ENCODE data around the gene KIF13A. TPM values are rescaled to one million over a fixed set of nuclear protein-coding genes. Genes with fewer than 3 reads are reported as not detected.

The KIF13A gene
- total and polyA plus RNA-seq, 2 experiments from 2014 or later, result 8.4 to 28.2 TPM

DNA sequence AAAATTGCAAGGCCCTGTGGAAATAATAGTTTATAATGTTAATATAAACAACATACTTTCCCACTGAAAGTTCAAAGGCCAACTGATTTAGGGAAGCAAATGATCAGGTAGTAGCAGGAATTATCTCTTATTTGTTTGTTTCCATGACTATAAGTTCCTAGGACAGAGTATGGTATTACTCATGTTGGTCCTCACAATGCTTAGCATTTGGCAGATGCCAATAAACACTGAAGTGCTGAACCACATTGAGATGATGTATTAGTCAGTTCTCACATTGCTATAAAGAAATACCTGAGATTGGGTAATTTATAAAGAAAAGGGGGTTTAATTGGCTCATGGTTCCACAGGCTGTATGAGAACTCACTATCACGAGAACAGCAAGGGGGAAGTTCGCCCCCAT lies 151.1 kb downstream of the KIF13A start:
- Mint-ChIP-seq H3K27ac (no peak overlapping the region; the same call in 1 of the 2 replicates), H3K27me3 (ENCODE audit: insufficient read depth, low read depth, poor library complexity) (peaks cover 7% of the 10 kb centered on the region), H3K9me3 (no peaks in the 10 kb centered on the region), H3K4me1 (peaks cover 7% of the 10 kb centered on the region), H3K36me3 (ENCODE audit: low read depth) (peaks cover 20% of the 10 kb centered on the region), H3K4me3 (no peak overlapping the region)
- Histone ChIP-seq H3K4me1 (ENCODE audit: insufficient read depth) (peaks cover 14% of the 10 kb centered on the region; the same call in 1 of the 2 replicates), H3K27me3 (ENCODE audit: insufficient read depth) (no peaks in the 10 kb centered on the region), H3K4me2 (no peak overlapping the region), H3F3A (replicated peaks; ENCODE audit: low read depth) (0 out of 2 replicates have a peak, but pooled peaks cover 3% of the 10 kb centered on the region), H3K9me2 (ENCODE audit: insufficient read depth) (no peaks in the 10 kb centered on the region), H3K27ac (ENCODE audit: low read depth) (no peak overlapping the region), H3K4me3 (no peak overlapping the region), H3K36me3 (ENCODE audit: insufficient read depth) (0 out of 2 replicates have a peak, but pooled peaks cover 7% of the 10 kb centered on the region), H3K79me2 (replicated peaks; ENCODE audit: insufficient read depth) (no peaks in the 10 kb centered on the region; the same call in 1 of the 2 replicates), H2AFZ (no peak overlapping the region), H4K20me1 (replicated peaks; ENCODE audit: insufficient read depth) (no peaks in the 10 kb centered on the region; the same call in 1 of the 2 replicates)
- TF ChIP-seq CREB1 (CRISPR knock-in tag; IDR thresholded peaks at IDR 0.05; ENCODE audit: low read depth), result no peak
- TF ChIP-seq EZH2 (IDR thresholded peaks at IDR 0.05; ENCODE audit: low read depth, unreplicated experiment), result no peak
- TF ChIP-seq, protein P1, sequence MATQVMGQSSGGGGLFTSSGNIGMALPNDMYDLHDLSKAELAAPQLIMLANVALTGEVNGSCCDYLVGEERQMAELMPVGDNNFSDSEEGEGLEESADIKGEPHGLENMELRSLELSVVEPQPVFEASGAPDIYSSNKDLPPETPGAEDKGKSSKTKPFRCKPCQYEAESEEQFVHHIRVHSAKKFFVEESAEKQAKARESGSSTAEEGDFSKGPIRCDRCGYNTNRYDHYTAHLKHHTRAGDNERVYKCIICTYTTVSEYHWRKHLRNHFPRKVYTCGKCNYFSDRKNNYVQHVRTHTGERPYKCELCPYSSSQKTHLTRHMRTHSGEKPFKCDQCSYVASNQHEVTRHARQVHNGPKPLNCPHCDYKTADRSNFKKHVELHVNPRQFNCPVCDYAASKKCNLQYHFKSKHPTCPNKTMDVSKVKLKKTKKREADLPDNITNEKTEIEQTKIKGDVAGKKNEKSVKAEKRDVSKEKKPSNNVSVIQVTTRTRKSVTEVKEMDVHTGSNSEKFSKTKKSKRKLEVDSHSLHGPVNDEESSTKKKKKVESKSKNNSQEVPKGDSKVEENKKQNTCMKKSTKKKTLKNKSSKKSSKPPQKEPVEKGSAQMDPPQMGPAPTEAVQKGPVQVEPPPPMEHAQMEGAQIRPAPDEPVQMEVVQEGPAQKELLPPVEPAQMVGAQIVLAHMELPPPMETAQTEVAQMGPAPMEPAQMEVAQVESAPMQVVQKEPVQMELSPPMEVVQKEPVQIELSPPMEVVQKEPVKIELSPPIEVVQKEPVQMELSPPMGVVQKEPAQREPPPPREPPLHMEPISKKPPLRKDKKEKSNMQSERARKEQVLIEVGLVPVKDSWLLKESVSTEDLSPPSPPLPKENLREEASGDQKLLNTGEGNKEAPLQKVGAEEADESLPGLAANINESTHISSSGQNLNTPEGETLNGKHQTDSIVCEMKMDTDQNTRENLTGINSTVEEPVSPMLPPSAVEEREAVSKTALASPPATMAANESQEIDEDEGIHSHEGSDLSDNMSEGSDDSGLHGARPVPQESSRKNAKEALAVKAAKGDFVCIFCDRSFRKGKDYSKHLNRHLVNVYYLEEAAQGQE (IDR thresholded peaks at IDR 0.05; ENCODE audit: unreplicated experiment), result no peak
- TF ChIP-seq EZH2phosphoT487 (IDR thresholded peaks at IDR 0.05; ENCODE audit: unreplicated experiment), result no peak
- TF ChIP-seq POLR2AphosphoS5 (IDR thresholded peaks at IDR 0.05; ENCODE audit: low read depth), result no peak
- no peak for TF ChIP-seq NANOG (IDR thresholded peaks at IDR 0.05; ENCODE audit: borderline replicate concordance)
- TF ChIP-seq STAT1 (IDR thresholded peaks at IDR 0.05; ENCODE audit: unreplicated experiment), result no peak
- TF ChIP-seq JUNB (IDR thresholded peaks at IDR 0.05; ENCODE audit: unreplicated experiment), result no peak
- TF ChIP-seq, protein P2, sequence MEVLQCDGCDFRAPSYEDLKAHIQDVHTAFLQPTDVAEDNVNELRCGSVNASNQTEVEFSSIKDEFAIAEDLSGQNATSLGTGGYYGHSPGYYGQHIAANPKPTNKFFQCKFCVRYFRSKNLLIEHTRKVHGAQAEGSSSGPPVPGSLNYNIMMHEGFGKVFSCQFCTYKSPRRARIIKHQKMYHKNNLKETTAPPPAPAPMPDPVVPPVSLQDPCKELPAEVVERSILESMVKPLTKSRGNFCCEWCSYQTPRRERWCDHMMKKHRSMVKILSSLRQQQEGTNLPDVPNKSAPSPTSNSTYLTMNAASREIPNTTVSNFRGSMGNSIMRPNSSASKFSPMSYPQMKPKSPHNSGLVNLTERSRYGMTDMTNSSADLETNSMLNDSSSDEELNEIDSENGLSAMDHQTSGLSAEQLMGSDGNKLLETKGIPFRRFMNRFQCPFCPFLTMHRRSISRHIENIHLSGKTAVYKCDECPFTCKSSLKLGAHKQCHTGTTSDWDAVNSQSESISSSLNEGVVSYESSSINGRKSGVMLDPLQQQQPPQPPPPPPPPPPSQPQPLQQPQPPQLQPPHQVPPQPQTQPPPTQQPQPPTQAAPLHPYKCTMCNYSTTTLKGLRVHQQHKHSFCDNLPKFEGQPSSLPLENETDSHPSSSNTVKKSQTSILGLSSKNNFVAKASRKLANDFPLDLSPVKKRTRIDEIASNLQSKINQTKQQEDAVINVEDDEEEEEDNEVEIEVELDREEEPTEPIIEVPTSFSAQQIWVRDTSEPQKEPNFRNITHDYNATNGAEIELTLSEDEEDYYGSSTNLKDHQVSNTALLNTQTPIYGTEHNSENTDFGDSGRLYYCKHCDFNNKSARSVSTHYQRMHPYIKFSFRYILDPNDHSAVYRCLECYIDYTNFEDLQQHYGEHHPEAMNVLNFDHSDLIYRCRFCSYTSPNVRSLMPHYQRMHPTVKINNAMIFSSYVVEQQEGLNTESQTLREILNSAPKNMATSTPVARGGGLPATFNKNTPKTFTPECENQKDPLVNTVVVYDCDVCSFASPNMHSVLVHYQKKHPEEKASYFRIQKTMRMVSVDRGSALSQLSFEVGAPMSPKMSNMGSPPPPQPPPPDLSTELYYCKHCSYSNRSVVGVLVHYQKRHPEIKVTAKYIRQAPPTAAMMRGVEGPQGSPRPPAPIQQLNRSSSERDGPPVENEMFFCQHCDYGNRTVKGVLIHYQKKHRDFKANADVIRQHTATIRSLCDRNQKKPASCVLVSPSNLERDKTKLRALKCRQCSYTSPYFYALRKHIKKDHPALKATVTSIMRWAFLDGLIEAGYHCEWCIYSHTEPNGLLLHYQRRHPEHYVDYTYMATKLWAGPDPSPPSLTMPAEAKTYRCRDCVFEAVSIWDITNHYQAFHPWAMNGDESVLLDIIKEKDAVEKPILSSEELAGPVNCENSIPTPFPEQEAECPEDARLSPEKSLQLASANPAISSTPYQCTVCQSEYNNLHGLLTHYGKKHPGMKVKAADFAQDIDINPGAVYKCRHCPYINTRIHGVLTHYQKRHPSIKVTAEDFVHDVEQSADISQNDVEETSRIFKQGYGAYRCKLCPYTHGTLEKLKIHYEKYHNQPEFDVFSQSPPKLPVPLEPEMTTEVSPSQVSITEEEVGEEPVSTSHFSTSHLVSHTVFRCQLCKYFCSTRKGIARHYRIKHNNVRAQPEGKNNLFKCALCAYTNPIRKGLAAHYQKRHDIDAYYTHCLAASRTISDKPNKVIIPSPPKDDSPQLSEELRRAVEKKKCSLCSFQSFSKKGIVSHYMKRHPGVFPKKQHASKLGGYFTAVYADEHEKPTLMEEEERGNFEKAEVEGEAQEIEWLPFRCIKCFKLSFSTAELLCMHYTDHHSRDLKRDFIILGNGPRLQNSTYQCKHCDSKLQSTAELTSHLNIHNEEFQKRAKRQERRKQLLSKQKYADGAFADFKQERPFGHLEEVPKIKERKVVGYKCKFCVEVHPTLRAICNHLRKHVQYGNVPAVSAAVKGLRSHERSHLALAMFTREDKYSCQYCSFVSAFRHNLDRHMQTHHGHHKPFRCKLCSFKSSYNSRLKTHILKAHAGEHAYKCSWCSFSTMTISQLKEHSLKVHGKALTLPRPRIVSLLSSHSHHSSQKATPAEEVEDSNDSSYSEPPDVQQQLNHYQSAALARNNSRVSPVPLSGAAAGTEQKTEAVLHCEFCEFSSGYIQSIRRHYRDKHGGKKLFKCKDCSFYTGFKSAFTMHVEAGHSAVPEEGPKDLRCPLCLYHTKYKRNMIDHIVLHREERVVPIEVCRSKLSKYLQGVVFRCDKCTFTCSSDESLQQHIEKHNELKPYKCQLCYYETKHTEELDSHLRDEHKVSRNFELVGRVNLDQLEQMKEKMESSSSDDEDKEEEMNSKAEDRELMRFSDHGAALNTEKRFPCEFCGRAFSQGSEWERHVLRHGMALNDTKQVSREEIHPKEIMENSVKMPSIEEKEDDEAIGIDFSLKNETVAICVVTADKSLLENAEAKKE (CRISPR knock-in tag; IDR thresholded peaks at IDR 0.05), result no peak
- TF ChIP-seq, protein P3, sequence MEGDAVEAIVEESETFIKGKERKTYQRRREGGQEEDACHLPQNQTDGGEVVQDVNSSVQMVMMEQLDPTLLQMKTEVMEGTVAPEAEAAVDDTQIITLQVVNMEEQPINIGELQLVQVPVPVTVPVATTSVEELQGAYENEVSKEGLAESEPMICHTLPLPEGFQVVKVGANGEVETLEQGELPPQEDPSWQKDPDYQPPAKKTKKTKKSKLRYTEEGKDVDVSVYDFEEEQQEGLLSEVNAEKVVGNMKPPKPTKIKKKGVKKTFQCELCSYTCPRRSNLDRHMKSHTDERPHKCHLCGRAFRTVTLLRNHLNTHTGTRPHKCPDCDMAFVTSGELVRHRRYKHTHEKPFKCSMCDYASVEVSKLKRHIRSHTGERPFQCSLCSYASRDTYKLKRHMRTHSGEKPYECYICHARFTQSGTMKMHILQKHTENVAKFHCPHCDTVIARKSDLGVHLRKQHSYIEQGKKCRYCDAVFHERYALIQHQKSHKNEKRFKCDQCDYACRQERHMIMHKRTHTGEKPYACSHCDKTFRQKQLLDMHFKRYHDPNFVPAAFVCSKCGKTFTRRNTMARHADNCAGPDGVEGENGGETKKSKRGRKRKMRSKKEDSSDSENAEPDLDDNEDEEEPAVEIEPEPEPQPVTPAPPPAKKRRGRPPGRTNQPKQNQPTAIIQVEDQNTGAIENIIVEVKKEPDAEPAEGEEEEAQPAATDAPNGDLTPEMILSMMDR (conservative IDR thresholded peaks at IDR 0.05; ENCODE audit: low read depth in 2 of 2), result no peak
- TF ChIP-seq ZNF114 (CRISPR knock-in tag; IDR thresholded peaks at IDR 0.05), result no peak
- TF ChIP-seq, protein P4, sequence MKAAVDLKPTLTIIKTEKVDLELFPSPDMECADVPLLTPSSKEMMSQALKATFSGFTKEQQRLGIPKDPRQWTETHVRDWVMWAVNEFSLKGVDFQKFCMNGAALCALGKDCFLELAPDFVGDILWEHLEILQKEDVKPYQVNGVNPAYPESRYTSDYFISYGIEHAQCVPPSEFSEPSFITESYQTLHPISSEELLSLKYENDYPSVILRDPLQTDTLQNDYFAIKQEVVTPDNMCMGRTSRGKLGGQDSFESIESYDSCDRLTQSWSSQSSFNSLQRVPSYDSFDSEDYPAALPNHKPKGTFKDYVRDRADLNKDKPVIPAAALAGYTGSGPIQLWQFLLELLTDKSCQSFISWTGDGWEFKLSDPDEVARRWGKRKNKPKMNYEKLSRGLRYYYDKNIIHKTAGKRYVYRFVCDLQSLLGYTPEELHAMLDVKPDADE (IDR thresholded peaks at IDR 0.05), result no peak
- no peak for TF ChIP-seq ZNF331 (CRISPR knock-in tag; IDR thresholded peaks at IDR 0.05; ENCODE audit: low read depth)
- ATAC-seq, result no peak
- no peak for DNase-seq (ENCODE audit: low spot score)

Measured in GM23338 (cell line).